H1 (cell line): ENCODE data around the gene MARK3.

Experiments used
- CBX5 ChIP-seq: fragments of 300-800, 300-1000 bp; sonication (generic); IDR thresholded peaks from 2 replicates; pipeline ENCODE4 v1.7.1; 2016; ENCODE audit warnings: antibody characterized with exemption, low read length, low read depth
- CHD2 ChIP-seq: IDR thresholded peaks from 2 replicates; pipeline ENCODE4 v1.6.1; 2012; ENCODE audit warnings: low read length, improper control_type of control experiment
- EZH2 ChIP-seq: fragments of 200-600 bp; sonication (generic); IDR thresholded peaks from 2 replicates; pipeline ENCODE4 v1.7.1; 2012; ENCODE audit warnings: low read depth, mild to moderate bottlenecking, moderate library complexity, low read length, inconsistent platforms; ENCODE audit not compliant: severe bottlenecking
- POLR2A ChIP-seq, 2 experiments: IDR thresholded peaks; 1 replicate in 1 of 2; 2 replicates in 1 of 2; pipeline ENCODE4 v1.6.1; 2011; ENCODE audit warnings: low read depth in 2 of 2, low read length in 2 of 2, mild to moderate bottlenecking in 2 of 2; ENCODE audit errors: control extremely low read depth in 1 of 2
- SIN3A ChIP-seq, 2 experiments: IDR thresholded peaks in 1 of 2; conservative IDR thresholded peaks in 1 of 2; 2 replicates each; pipeline ENCODE4 v1.6.1; 2011 to 2012; ENCODE audit warnings: low read length in 2 of 2, improper control_type of control experiment in 1 of 2, low read depth in 1 of 2, mild to moderate bottlenecking in 1 of 2
- TBP ChIP-seq: IDR thresholded peaks from 2 replicates; pipeline ENCODE4 v1.6.1; 2011; ENCODE audit warnings: low read depth, low read length, improper control_type of control experiment
- TF ChIP-seq, protein P1 (sequence below), 3 experiments: IDR thresholded peaks; 1 replicate in 2 of 3; 2 replicates in 1 of 3; pipeline versions ENCODE4 v1.5.1 to v1.6.1; 2011; ENCODE audit warnings: low read length in 3 of 3, mild to moderate bottlenecking in 3 of 3, inconsistent platforms in 2 of 3, low read depth in 1 of 3, moderate library complexity in 1 of 3; ENCODE audit not compliant: insufficient read depth in 1 of 3; ENCODE audit errors: control extremely low read depth in 1 of 3
- TF ChIP-seq, protein P2 (sequence below): IDR thresholded peaks from 2 replicates; pipeline ENCODE4 v1.6.1; 2012; ENCODE audit warnings: low read length, inconsistent platforms

DNA sequence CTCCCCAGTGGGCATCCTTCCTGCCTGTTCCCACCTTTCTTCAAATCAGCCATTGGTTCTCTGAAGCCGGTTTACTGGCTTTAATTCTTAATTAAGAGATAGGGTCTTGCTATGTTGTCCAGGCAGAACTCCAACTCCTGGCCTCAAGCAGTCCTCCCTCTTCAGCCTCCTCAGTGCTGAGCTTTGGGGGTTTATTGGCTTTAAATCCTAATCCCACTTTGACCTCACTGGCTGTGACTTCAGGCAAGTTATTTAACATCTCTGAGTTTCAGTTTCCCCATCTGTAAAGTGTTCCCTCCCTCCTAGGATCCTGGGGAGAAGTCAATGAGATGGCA is 141.7 kb downstream of the MARK3 start:
- TF ChIP-seq EZH2 (no peak), TBP (no peak), POLR2A (IDR thresholded peaks at IDR 0.05; ENCODE audit: control extremely low read depth in 1 of 2, low read depth in 2 of 2, low read length in 2 of 2) (no peak), CBX5 (no peak), SIN3A (conservative IDR thresholded peaks at IDR 0.05 in 1 of 2, IDR thresholded peaks at IDR 0.05 in 1 of 2; ENCODE audit: low read depth in 1 of 2, low read length in 2 of 2) (no peak), CHD2 (no peak)
- TF ChIP-seq, protein P1, sequence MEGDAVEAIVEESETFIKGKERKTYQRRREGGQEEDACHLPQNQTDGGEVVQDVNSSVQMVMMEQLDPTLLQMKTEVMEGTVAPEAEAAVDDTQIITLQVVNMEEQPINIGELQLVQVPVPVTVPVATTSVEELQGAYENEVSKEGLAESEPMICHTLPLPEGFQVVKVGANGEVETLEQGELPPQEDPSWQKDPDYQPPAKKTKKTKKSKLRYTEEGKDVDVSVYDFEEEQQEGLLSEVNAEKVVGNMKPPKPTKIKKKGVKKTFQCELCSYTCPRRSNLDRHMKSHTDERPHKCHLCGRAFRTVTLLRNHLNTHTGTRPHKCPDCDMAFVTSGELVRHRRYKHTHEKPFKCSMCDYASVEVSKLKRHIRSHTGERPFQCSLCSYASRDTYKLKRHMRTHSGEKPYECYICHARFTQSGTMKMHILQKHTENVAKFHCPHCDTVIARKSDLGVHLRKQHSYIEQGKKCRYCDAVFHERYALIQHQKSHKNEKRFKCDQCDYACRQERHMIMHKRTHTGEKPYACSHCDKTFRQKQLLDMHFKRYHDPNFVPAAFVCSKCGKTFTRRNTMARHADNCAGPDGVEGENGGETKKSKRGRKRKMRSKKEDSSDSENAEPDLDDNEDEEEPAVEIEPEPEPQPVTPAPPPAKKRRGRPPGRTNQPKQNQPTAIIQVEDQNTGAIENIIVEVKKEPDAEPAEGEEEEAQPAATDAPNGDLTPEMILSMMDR (IDR thresholded peaks at IDR 0.05; ENCODE audit: control extremely low read depth in 1 of 3, insufficient read depth in 1 of 3, low read depth in 1 of 3, low read length in 3 of 3), result no peak
- TF ChIP-seq, protein P2, sequence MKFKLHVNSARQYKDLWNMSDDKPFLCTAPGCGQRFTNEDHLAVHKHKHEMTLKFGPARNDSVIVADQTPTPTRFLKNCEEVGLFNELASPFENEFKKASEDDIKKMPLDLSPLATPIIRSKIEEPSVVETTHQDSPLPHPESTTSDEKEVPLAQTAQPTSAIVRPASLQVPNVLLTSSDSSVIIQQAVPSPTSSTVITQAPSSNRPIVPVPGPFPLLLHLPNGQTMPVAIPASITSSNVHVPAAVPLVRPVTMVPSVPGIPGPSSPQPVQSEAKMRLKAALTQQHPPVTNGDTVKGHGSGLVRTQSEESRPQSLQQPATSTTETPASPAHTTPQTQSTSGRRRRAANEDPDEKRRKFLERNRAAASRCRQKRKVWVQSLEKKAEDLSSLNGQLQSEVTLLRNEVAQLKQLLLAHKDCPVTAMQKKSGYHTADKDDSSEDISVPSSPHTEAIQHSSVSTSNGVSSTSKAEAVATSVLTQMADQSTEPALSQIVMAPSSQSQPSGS, result no peak
